ENCODE measurements around the gene GOLGA8M. TPM values are rescaled to one million over a fixed set of nuclear protein-coding genes. Genes with fewer than 3 reads are reported as not detected.
"Not testable (repeated sequence)": the region's sequence is repeated elsewhere in the genome, so short reads cannot be mapped to it uniquely, and the experiment has no call there.

The GOLGA8M gene
- total RNA-seq, 2 experiments from 2014 or later: 0.46 TPM; not detected in 1

GRCh38 chr15:28703927-28704326 lies 8.3 kb downstream of the GOLGA8M start:
- H3K4me1 Mint-ChIP-seq (ENCODE audit: low read depth); DNase-seq; H3K27ac Mint-ChIP-seq; CTCF ChIA-PET; intact Hi-C loops (cut with micrococcal nuclease); H3K36me3 Mint-ChIP-seq; POLR2A ChIA-PET; H3K4me3 Mint-ChIP-seq; H3K9me3 Mint-ChIP-seq; H3K27me3 Mint-ChIP-seq: not testable (repeated sequence)

- H3K4me3 Mint-ChIP-seq; intact Hi-C loops (cut with micrococcal nuclease); H3K27me3 Mint-ChIP-seq; POLR2A ChIA-PET; CTCF ChIA-PET; H3K9me3 Mint-ChIP-seq; H3K36me3 Mint-ChIP-seq; H3K4me1 Mint-ChIP-seq (ENCODE audit: low read depth); DNase-seq; H3K27ac Mint-ChIP-seq: not testable (repeated sequence)
These were observed 9.8 kb downstream of the GOLGA8M start for GRCh38 chr15:28702427-28702826.

GRCh38 chr15:28694006-28694751 lies 18.0 kb downstream of the GOLGA8M start:
- H3K4me1 Mint-ChIP-seq (ENCODE audit: low read depth); H3K27ac Mint-ChIP-seq; intact Hi-C loops (cut with micrococcal nuclease); POLR2A ChIA-PET; DNase-seq; H3K9me3 Mint-ChIP-seq; H3K27me3 Mint-ChIP-seq; CTCF ChIA-PET; H3K4me3 Mint-ChIP-seq; H3K36me3 Mint-ChIP-seq: not testable (repeated sequence)

- H3K4me3 Mint-ChIP-seq; H3K36me3 Mint-ChIP-seq; H3K27ac Mint-ChIP-seq; DNase-seq; H3K9me3 Mint-ChIP-seq; H3K27me3 Mint-ChIP-seq; intact Hi-C loops (cut with micrococcal nuclease); CTCF ChIA-PET; H3K4me1 Mint-ChIP-seq (ENCODE audit: low read depth); POLR2A ChIA-PET: not testable (repeated sequence)
These were observed 19.2 kb downstream of the GOLGA8M start for GRCh38 chr15:28693021-28693420.

- H3K36me3 Mint-ChIP-seq; DNase-seq; CTCF ChIA-PET; POLR2A ChIA-PET; H3K27me3 Mint-ChIP-seq; H3K4me3 Mint-ChIP-seq; H3K27ac Mint-ChIP-seq; intact Hi-C loops (cut with micrococcal nuclease); H3K4me1 Mint-ChIP-seq (ENCODE audit: low read depth); H3K9me3 Mint-ChIP-seq: not testable (repeated sequence)
These were observed 38.7 kb downstream of the GOLGA8M start for GRCh38 chr15:28673533-28673932.

- H3K4me1 Mint-ChIP-seq (ENCODE audit: low read depth); DNase-seq; H3K9me3 Mint-ChIP-seq; POLR2A ChIA-PET; H3K27ac Mint-ChIP-seq; H3K4me3 Mint-ChIP-seq; H3K36me3 Mint-ChIP-seq; intact Hi-C loops (cut with micrococcal nuclease); CTCF ChIA-PET; H3K27me3 Mint-ChIP-seq: not testable (repeated sequence)
These were observed 40.1 kb downstream of the GOLGA8M start for GRCh38 chr15:28672122-28672521.

GRCh38 chr15:28666402-28666801 lies 45.8 kb downstream of the GOLGA8M start:
- intact Hi-C loops (cut with micrococcal nuclease); H3K4me1 Mint-ChIP-seq (ENCODE audit: low read depth); H3K4me3 Mint-ChIP-seq; CTCF ChIA-PET; H3K36me3 Mint-ChIP-seq; H3K27ac Mint-ChIP-seq; H3K9me3 Mint-ChIP-seq; POLR2A ChIA-PET; DNase-seq; H3K27me3 Mint-ChIP-seq: not testable (repeated sequence)

- H3K27ac Mint-ChIP-seq; DNase-seq; H3K27me3 Mint-ChIP-seq; H3K4me3 Mint-ChIP-seq; intact Hi-C loops (cut with micrococcal nuclease); H3K4me1 Mint-ChIP-seq (ENCODE audit: low read depth); POLR2A ChIA-PET; H3K9me3 Mint-ChIP-seq; H3K36me3 Mint-ChIP-seq; CTCF ChIA-PET: not testable (repeated sequence)
These were observed 47.6 kb downstream of the GOLGA8M start for GRCh38 chr15:28664575-28664974.

- CTCF ChIA-PET; intact Hi-C loops (cut with micrococcal nuclease); H3K27me3 Mint-ChIP-seq; H3K4me3 Mint-ChIP-seq; POLR2A ChIA-PET; H3K9me3 Mint-ChIP-seq; H3K36me3 Mint-ChIP-seq; H3K4me1 Mint-ChIP-seq (ENCODE audit: low read depth); H3K27ac Mint-ChIP-seq; DNase-seq: not testable (repeated sequence)
These were observed 48.5 kb downstream of the GOLGA8M start for GRCh38 chr15:28663717-28664116.

- H3K27ac Mint-ChIP-seq; DNase-seq; POLR2A ChIA-PET; H3K36me3 Mint-ChIP-seq; H3K9me3 Mint-ChIP-seq; H3K4me3 Mint-ChIP-seq; H3K27me3 Mint-ChIP-seq; CTCF ChIA-PET; intact Hi-C loops (cut with micrococcal nuclease); H3K4me1 Mint-ChIP-seq (ENCODE audit: low read depth): not testable (repeated sequence)
These were observed 51.5 kb downstream of the GOLGA8M start for GRCh38 chr15:28660750-28661149.

- POLR2A ChIA-PET; H3K27ac Mint-ChIP-seq; intact Hi-C loops (cut with micrococcal nuclease); H3K27me3 Mint-ChIP-seq; H3K9me3 Mint-ChIP-seq; CTCF ChIA-PET; H3K4me1 Mint-ChIP-seq (ENCODE audit: low read depth); H3K4me3 Mint-ChIP-seq; DNase-seq; H3K36me3 Mint-ChIP-seq: not testable (repeated sequence)
These were observed 56.2 kb downstream of the GOLGA8M start for GRCh38 chr15:28656018-28656360.

GRCh38 chr15:28655329-28656017 lies 56.7 kb downstream of the GOLGA8M start:
- H3K36me3 Mint-ChIP-seq, CTCF ChIA-PET: not testable (repeated sequence)

GRCh38 chr15:28654194-28654593 lies 58.0 kb downstream of the GOLGA8M start:
- H3K9me3 Mint-ChIP-seq; H3K27ac Mint-ChIP-seq; CTCF ChIA-PET; H3K4me1 Mint-ChIP-seq (ENCODE audit: low read depth); POLR2A ChIA-PET; DNase-seq; H3K4me3 Mint-ChIP-seq; H3K36me3 Mint-ChIP-seq; intact Hi-C loops (cut with micrococcal nuclease); H3K27me3 Mint-ChIP-seq: not testable (repeated sequence)

More at GRCh38 chr15:28655329-28656017, 56.7 kb downstream of the GOLGA8M start:
- H3K9me3 Mint-ChIP-seq; H3K4me3 Mint-ChIP-seq; POLR2A ChIA-PET; H3K4me1 Mint-ChIP-seq (ENCODE audit: low read depth); H3K27me3 Mint-ChIP-seq; intact Hi-C loops (cut with micrococcal nuclease); H3K27ac Mint-ChIP-seq; DNase-seq: not testable (repeated sequence)
